Heart right ventricle (tissue), 16 donors: Measurements from ENCODE around the gene CGB2. TPM values are rescaled to one million over a fixed set of nuclear protein-coding genes. Genes with fewer than 3 reads are reported as not detected.

Experiments
- ATAC-seq, 8 donors: fragments of 200-7000 bp; cut with Tn5 transposase; one replicate each; pipeline ENCODE4 v1.9.1; 2020; ENCODE audit warnings: mild to moderate bottlenecking in 8 of 8, moderate library complexity in 8 of 8, moderate number of reproducible peaks in 1 of 8
- DNase-seq, 2 donors: peaks; one replicate each; pipeline ENCODE4 v3.0.0-alpha.2; 2020
- H3K27ac ChIP-seq, 10 donors: fragments of 200-600 bp; sonication (generic) in 2 of 10; one replicate each; pipeline versions ENCODE4 v1.5.0 to v1.8.0; 2020 to 2022; ENCODE audit warnings: mild to moderate bottlenecking in 3 of 10
- H3K27me3 ChIP-seq, 7 donors: fragments of 200-600 bp; one replicate each; pipeline ENCODE4 v1.8.0; 2021 to 2022; ENCODE audit warnings: mild to moderate bottlenecking in 2 of 7
- H3K36me3 ChIP-seq, 9 donors: fragments of 200-600 bp; sonication (generic) in 1 of 9; one replicate each; pipeline versions ENCODE4 v1.5.0 to v1.8.0; 2020 to 2022; ENCODE audit warnings: mild to moderate bottlenecking in 2 of 9
- H3K4me1 ChIP-seq, 9 donors: fragments of 200-600 bp; sonication (generic) in 1 of 9; one replicate each; pipeline versions ENCODE4 v1.5.0 to v1.8.0; 2020 to 2022; ENCODE audit warnings: mild to moderate bottlenecking in 4 of 9
- H3K4me3 ChIP-seq, 10 donors: fragments of 200-600 bp; sonication (generic) in 2 of 10; one replicate each; pipeline versions ENCODE4 v1.5.0 to v1.8.0; 2020 to 2022; ENCODE audit warnings: mild to moderate bottlenecking in 7 of 10, moderate library complexity in 2 of 10
- H3K9me3 ChIP-seq, 11 donors: fragments of 200-600 bp in 10 of 11; sonication (generic) in 2 of 11; one replicate each; pipeline versions ENCODE4 v1.5.0 to v1.8.0; 2013 to 2022; ENCODE audit warnings: mild to moderate bottlenecking in 2 of 11, control low read depth in 1 of 11, moderate library complexity in 1 of 11
- WGBS, 2 donors: extraction: QIAGEN DNeasy Blood & Tissue Kit; methylation state at CpG; one replicate each; pipeline ENCODE4 v1.1.7; 2013; ENCODE audit warnings: inconsistent platforms in 1 of 2; 5-methylcytosine and 5-hydroxymethylcytosine counted together
- intact Hi-C, 10 donors: fragments of 100-400 bp; cut with DNase I; formaldehyde crosslinking; loops; one replicate each; pipeline versions ENCODE4 v1.11.1 to v1.14.2; 2022
- polyA plus RNA-seq, 2 donors: library from polyadenylated mRNA; stranded (reverse); fragments of 200-250 nt; gene quantifications; one replicate each; pipeline ENCODE4 v1.2.3, GENCODE V29; 2013
- total RNA-seq, 10 donors: library from RNA; stranded (reverse); fragmentation: NEBNext Ultra II Directional in 3 of 10; extraction: Animal tissue kit (Norgen Biotek cat#: 25700) in 3 of 10; gene quantifications; one replicate each; pipeline versions ENCODE4 v1.2.1 to v1.2.4, GENCODE V29; 2021 to 2023
- TF ChIP-seq, protein P1 (sequence below), 9 donors: fragments of 200-600 bp; sonication (generic) in 2 of 9; IDR thresholded peaks; one replicate each; pipeline versions ENCODE4 v1.5.0 to v1.8.0; 2021 to 2022; ENCODE audit warnings: antibody characterized with exemption in 9 of 9, mild to moderate bottlenecking in 5 of 9, moderate library complexity in 1 of 9
- donor health status: Arrhythmogenic right ventricular cardiomyopathy.
- donor health status: ischemic (EF 13 %, LVEDD 7.1; RV severe dilation, severe dysfunction).
- donor health status: healthy with polysubstance abuse.
- donor health status: DM: no; HTN: yes; CAD: no.
- donor health status: DM: no; HTN: no; CAD: no.
- donor health status: ischemic (EF 25% LVEDD 6.9; RV normal size, moderate dysfunction).
- donor health status: ischemic (EF 25% LVEDD 5.7; RV mildly dilated, moderate dysfunction).
- donor health status: healthy.
- donor health status: DM: yes; HTN: yes; CAD: no.
- donor health status: Ischemic cardiomyopathy.
- donor health status: ischemic (EF 35%, LVEDD 5.7; RV mildly dilated, moderate dysfunction).
- donor health status: nonischemic (EF 11% LVEDD 7.7; RV severe dilation, severe dysfunction).
- donor health status: DM: yes; HTN: yes; CAD: no.
- donor health status: PGD.
- donor health status: ischemic (EF 29% LVEDD 5.4; RV normal size, mild dysfunction).
- donor health status: nonischemic (EF 23%, LVEDD 6.1; RV moderate dilation, normal function).

The CGB2 gene
- total and polyA plus RNA-seq, 12 donors: not detected

DNA sequence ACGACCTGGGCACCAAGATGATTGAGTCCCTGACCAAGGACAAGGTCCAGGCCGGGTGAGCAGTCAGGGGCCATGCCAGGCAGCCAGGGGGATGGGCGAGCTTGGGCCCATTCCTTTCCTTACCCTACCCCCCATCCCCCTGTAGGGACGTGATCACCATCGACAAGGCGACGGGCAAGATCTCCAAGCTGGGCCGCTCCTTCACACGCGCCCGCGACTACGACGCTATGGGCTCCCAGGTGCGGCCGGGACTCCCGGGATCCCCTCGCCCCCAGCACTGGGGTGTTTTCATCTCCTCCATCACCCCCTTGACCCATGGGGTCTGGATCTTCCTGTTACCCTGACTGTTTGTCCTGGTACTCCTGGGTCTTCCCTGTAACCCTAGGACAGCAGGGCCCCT lies 21.9 kb upstream of the CGB2 start:
- peak in 2 of 8 donors; percentile 7 for ATAC-seq
- H3K36me3 ChIP-seq: peaks cover 0 to 96% (median 41%) of the 10 kb centered on the region in 9 donors

DNA sequence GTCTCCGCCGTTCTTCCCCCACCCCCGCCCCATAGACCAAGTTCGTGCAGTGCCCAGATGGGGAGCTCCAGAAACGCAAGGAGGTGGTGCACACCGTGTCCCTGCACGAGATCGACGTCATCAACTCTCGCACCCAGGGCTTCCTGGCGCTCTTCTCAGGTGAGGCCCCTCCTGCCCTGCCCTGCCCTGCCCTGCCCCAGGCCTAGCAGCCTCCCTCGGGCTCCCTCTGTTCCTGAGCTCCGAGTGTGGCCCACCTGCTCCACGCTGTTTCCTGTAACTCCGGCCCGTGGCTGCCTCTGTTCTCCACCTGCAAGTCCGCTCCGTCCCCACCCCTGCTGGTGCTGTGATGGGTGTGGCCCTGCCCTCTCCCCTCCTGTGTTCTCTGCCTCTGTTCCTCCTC lies 21.2 kb upstream of the CGB2 start:
- WGBS, 2 donors: 92 to 93% methylated on average over 18 of the region's 18 CpGs
- Histone ChIP-seq H3K27ac (no peak overlapping the region), H3K4me3 (no peak overlapping the region), H3K27me3 (no peaks in the 10 kb centered on the region), H3K4me1 (no peaks in the 10 kb centered on the region), H3K36me3 (peaks cover 0 to 96% (median 35%) of the 10 kb centered on the region in 9 donors), H3K9me3 (no peaks in the 10 kb centered on the region)
- DNase-seq: no peak
- intact Hi-C loops: no loop called here
- ATAC-seq: no peak
- TF ChIP-seq, protein P1, sequence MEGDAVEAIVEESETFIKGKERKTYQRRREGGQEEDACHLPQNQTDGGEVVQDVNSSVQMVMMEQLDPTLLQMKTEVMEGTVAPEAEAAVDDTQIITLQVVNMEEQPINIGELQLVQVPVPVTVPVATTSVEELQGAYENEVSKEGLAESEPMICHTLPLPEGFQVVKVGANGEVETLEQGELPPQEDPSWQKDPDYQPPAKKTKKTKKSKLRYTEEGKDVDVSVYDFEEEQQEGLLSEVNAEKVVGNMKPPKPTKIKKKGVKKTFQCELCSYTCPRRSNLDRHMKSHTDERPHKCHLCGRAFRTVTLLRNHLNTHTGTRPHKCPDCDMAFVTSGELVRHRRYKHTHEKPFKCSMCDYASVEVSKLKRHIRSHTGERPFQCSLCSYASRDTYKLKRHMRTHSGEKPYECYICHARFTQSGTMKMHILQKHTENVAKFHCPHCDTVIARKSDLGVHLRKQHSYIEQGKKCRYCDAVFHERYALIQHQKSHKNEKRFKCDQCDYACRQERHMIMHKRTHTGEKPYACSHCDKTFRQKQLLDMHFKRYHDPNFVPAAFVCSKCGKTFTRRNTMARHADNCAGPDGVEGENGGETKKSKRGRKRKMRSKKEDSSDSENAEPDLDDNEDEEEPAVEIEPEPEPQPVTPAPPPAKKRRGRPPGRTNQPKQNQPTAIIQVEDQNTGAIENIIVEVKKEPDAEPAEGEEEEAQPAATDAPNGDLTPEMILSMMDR (IDR thresholded peaks at IDR 0.05): no peak

More for the DNA sequence above, 21.9 kb upstream of the CGB2 start:
- no peak for DNase-seq
- H3K4me3 ChIP-seq: no peak overlapping the region
- H3K27ac ChIP-seq: no peak overlapping the region
- H3K27me3 ChIP-seq: no peaks in the 10 kb centered on the region
- H3K4me1 ChIP-seq: no peaks in the 10 kb centered on the region
- TF ChIP-seq, protein P1 (IDR thresholded peaks at IDR 0.05): no peak
- 98% methylated on average over 18 of the region's 18 CpGs for WGBS, 2 donors
- intact Hi-C loops: no loop called here
- H3K9me3 ChIP-seq: no peaks in the 10 kb centered on the region

DNA sequence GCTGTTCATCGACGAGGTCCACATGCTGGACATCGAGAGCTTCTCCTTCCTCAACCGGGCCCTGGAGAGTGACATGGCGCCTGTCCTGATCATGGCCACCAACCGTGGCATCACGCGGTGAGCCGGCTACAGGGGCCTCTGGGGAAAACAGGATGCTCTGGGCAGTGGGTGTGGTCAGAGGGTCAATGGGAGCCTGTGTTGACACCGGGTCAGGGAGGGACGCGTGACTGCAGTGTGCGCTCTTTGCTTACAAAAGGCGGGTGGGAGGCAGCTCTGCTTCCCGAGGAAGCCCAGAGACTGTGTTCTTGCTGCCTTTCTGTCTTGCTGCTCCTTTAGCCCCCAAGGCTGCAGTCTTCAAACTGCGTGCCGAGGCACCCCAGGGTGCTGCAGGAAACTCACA lies 20.5 kb upstream of the CGB2 start:
- no peaks in the 10 kb centered on the region for H3K9me3 ChIP-seq
- no peaks in the 10 kb centered on the region for H3K27me3 ChIP-seq
- intact Hi-C loops: no loop called here
- peaks cover 0 to 96% (median 35%) of the 10 kb centered on the region in 9 donors for H3K36me3 ChIP-seq
- WGBS, 2 donors: 91 to 93% methylated on average over 17 of the region's 17 CpGs
- no peak overlapping the region for H3K4me3 ChIP-seq
- no peak for ATAC-seq
- DNase-seq: no peak
- H3K27ac ChIP-seq: no peak overlapping the region
- H3K4me1 ChIP-seq: no peaks in the 10 kb centered on the region
- TF ChIP-seq, protein P1 (IDR thresholded peaks at IDR 0.05): no peak

DNA sequence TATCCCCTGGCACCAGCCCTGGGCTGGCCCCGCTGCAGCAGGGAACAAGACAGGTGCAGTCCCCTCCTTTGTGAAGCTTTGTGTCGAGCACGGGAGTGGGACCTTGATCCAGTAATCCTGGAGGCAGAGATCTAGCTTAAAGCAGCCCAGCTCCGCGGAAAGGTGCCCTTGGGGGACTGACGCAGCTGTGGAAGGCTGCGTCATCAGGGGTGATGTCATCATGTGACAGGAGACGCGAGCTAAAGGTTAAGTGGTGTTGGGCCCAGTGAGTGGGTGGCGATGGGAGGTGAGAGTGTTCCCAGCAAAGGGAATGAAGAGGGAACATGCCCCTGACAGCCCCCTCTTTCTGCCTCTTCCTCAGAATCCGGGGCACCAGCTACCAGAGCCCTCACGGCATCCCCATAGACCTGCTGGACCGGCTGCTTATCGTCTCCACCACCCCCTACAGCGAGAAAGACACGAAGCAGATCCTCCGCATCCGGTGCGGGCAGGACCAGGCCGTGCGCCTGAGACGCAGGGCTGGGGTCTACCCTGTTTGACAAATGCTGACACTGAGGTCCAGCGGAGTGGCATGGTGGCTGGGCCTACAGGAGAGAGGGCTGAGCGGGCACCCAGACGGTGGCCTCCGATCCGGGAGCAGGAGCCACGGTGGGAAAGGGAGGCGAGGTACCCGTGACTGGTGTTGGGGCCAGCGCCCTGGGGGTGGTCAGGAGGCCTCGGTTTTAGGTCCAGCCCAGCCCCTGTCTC lies 17.4 kb upstream of the CGB2 start:
- Histone ChIP-seq H3K27me3 (peaks cover 0 to 20% (median 9%) of the 10 kb centered on the region in 7 donors), H3K4me1 (peaks cover 0 to 23% (median 18%) of the 10 kb centered on the region in 9 donors), H3K27ac (no peak overlapping the region), H3K4me3 (no peak overlapping the region), H3K36me3 (peaks cover 0 to 67% (median 21%) of the 10 kb centered on the region in 9 donors), H3K9me3 (no peaks in the 10 kb centered on the region)
- ATAC-seq (no peak), DNase-seq (no peak)
- TF ChIP-seq, protein P1 (IDR thresholded peaks at IDR 0.05): no peak
- intact Hi-C loops: no loop called here
- 92 to 95% methylated on average over 32 of the region's 32 CpGs for WGBS, 2 donors
